ENCODE data around the gene SMOC1.

DNA sequence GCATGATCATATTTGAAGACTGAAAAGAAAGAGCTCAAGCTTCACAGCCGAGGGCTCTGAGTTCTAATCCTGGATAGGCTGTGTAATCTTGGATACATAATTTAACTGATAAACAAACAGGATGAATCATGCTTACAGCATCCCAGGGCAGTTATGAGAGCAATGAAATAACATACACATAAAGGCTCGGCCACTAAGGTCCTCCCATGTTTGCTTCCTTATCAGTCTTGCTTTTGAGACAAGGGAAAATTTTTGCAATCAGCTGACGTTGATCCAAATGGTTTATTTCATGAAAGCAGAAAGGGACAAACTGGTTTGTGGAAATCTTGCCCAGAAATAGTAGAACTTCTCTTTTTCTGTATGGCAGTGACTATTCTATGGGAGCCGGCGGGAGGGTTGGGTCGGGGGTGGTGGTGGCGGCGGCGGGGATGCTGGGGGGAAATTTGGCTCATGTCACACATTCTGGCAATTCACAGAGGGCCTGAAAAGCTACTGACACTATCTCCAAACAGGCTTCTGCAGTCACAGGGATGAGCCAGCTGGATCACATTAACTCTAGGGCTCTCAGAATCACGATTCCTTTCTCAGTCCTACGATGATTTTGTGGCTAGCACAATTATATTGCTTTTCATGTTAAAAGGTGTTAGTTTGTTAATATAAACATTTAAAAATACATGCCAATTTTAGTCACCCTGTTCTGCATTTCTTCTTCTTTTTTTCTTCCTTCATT is 185.1 kb downstream of the SMOC1 start:
- TF ChIP-seq CTCF (conservative IDR thresholded peaks at IDR 0.05; ENCODE audit: low read depth, low read length) = no peak
- no peak for TF ChIP-seq EZH2 (IDR thresholded peaks at IDR 0.05; ENCODE audit: low read length, unreplicated experiment)

Data from PC-3 (cell line).